Measurements from ENCODE around the gene INO80.

The INO80 gene

DNA sequence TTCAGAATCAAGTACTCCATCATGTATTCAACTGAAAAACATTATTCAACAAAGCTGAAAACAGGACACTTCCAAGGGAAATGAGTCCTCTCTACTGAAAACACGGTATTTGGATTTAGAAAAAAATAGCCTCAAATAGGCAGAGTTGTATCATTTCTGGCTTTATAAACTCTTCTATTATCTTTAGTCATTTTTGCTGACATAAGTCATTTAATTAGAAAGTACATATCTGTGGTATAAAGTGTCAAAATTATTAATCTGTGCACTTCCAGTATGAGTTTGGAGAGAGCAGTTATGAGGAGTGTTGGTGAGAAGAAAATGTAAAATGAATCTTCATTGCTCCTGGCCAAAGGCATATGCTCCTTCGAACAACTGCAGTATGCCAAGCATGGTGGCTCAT lies 59.3 kb downstream of the INO80 start:
- CTCF ChIA-PET, result interaction anchor here (2.1 kb wide), 1 partner anchor 154 kb away, joined by 5 read pairs; no protein-coding TSS in a partner anchor
- no peak overlapping the region for H3K4me3 ChIP-seq (ENCODE audit: low read depth, low read length)
- POLR2A ChIA-PET, result no interaction called here
- no peak for DNase-seq (ENCODE audit: low read depth, low spot score)
- TF ChIP-seq, protein P1, sequence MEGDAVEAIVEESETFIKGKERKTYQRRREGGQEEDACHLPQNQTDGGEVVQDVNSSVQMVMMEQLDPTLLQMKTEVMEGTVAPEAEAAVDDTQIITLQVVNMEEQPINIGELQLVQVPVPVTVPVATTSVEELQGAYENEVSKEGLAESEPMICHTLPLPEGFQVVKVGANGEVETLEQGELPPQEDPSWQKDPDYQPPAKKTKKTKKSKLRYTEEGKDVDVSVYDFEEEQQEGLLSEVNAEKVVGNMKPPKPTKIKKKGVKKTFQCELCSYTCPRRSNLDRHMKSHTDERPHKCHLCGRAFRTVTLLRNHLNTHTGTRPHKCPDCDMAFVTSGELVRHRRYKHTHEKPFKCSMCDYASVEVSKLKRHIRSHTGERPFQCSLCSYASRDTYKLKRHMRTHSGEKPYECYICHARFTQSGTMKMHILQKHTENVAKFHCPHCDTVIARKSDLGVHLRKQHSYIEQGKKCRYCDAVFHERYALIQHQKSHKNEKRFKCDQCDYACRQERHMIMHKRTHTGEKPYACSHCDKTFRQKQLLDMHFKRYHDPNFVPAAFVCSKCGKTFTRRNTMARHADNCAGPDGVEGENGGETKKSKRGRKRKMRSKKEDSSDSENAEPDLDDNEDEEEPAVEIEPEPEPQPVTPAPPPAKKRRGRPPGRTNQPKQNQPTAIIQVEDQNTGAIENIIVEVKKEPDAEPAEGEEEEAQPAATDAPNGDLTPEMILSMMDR (IDR thresholded peaks at IDR 0.05; ENCODE audit: insufficient read depth, low read length, missing control alignments), result no peak

DNA sequence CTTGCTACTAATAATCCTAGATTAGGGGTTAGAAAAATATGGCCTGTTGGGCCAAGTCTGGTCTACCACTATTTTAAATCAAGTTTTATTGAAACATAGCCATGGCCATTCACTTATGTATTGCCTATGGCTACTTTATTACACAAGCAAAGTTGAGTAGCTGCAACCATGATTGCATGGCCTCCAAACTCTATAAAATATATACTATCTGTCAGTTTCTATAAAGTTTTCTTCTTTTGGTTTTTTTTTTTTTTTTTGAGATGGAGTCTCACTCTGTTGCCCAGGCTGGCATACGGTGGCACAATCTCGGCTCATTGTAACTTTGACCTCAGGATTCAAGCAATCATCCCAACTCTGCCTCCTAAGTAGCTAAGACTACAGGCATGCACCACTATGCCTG lies 60.4 kb downstream of the INO80 start:
- CTCF ChIA-PET, result interaction anchor here (1.2 to 2.1 kb wide), 3 partner anchors 11 to 153 kb away, joined by 3 to 5 read pairs (median 3); no protein-coding TSS in a partner anchor
- POLR2A ChIA-PET, result no interaction called here
- TF ChIP-seq, protein P1 (IDR thresholded peaks at IDR 0.05; ENCODE audit: insufficient read depth, low read length, missing control alignments), result no peak
- no peak for DNase-seq (ENCODE audit: low read depth, low spot score)
- no peak overlapping the region for H3K4me3 ChIP-seq (ENCODE audit: low read depth, low read length)

DNA sequence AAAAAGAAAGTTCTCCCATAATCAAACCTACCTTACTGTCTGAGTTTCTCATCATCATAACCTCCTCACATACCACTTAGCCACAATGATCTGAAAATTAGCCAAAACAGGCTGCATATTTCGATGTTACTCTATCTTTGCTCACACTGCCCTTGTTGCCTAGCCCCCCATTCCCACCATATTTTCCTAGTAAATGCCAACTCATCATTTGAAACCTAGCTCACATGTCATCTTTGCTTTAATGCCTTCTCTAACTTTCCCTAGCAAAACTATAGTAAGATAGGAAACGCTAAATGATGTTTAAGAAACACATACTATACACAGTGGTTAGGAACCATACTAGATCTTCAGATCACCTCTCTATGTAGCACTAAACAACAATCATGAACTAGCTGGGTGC lies 64.9 kb downstream of the INO80 start:
- CTCF ChIA-PET, result interaction anchor here (0.8 to 1.4 kb wide), 3 partner anchors 109 to 145 kb away, joined by 4 to 6 read pairs (median 5); no protein-coding TSS in a partner anchor
- TF ChIP-seq, protein P1 (IDR thresholded peaks at IDR 0.05; ENCODE audit: insufficient read depth, low read length, missing control alignments), result no peak
- DNase-seq (ENCODE audit: low read depth, low spot score), result no peak
- no peak overlapping the region for H3K4me3 ChIP-seq (ENCODE audit: low read depth, low read length)
- POLR2A ChIA-PET, result no interaction called here

DNA sequence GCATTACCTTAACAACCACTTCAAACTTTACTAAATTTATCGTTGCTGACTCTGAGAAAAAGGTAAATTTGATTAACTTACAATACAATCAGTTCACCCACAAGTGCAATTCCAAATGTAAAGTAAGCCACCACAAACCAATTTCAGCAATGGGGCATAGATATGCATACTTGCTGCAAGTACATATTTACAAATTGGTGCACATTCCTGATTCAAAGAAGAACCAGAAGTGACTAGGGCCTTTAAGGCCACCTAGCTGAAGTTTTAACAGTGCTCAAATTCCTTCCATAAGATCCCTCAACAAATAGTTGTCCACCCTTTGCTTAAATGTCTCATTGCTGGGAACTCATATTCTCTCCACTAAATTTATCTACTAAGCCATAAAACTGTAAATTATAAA lies 67.2 kb downstream of the INO80 start:
- POLR2A ChIA-PET, result no interaction called here
- no peak for DNase-seq (ENCODE audit: low read depth, low spot score)
- TF ChIP-seq, protein P1 (IDR thresholded peaks at IDR 0.05; ENCODE audit: insufficient read depth, low read length, missing control alignments), result no peak
- no peak overlapping the region for H3K4me3 ChIP-seq (ENCODE audit: low read depth, low read length)
- CTCF ChIA-PET, result no interaction called here

DNA sequence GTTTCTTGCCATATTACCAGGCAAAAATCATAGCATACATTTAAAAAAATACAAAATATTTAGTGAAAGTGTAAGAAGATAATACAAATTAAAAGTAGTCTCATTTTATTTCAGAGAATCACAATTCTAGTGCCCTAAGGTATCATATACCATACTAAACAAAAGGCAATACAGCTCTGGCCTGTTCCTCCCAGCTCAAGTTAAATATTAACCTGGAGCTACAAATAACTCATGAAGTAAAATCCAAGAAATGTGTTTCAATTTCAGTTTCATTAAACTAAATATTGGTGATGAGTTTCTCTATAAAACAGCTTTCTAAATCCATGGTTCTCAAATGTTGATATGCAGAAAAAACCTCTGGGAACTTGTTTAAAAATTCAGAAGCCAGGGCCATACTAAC lies 67.7 kb downstream of the INO80 start:
- ChIA-PET CTCF (interaction anchor here (1.2 kb wide), 1 partner anchor 142 kb away, joined by 3 read pairs; no protein-coding TSS in a partner anchor), POLR2A (no interaction called here)
- no peak overlapping the region for H3K4me3 ChIP-seq (ENCODE audit: low read depth, low read length)
- no peak for DNase-seq (ENCODE audit: low read depth, low spot score)
- TF ChIP-seq, protein P1 (IDR thresholded peaks at IDR 0.05; ENCODE audit: insufficient read depth, low read length, missing control alignments), result no peak

DNA sequence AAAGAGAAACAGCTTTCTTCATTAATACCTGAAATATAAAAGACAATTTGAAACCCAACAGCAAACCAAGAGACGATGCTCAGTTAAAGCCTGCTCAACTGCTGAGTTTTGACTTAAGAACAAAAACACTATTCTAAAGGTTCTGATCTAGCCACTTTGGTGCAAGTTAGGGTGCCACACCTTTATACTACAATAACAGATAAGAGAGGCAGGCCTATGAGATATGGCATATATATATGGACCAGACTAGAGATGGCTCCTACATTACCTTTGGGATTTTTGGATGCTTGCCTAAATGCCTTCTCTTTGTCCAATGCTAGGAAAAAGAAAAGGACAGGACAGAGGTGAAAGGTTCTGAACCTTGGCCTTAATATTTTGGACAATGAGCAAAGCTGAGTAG lies 68.6 kb downstream of the INO80 start:
- POLR2A ChIA-PET, result no interaction called here
- no peak overlapping the region for H3K4me3 ChIP-seq (ENCODE audit: low read depth, low read length)
- no peak for DNase-seq (ENCODE audit: low read depth, low spot score)
- CTCF ChIA-PET, result interaction anchor here (1.2 kb wide), 1 partner anchor 141 kb away, joined by 3 read pairs; no protein-coding TSS in a partner anchor
- TF ChIP-seq, protein P1 (IDR thresholded peaks at IDR 0.05; ENCODE audit: insufficient read depth, low read length, missing control alignments), result no peak

Measured in AG04449 (cell line).